K562 (cell line): ENCODE results near the gene CACNG7. TPM values are rescaled to one million over a fixed set of nuclear protein-coding genes. Genes with fewer than 3 reads are reported as not detected.

ENCODE experiments used
- ATAC-seq: fragments of 200-7000 bp; cut with Tn5 transposase; 3 replicates; pipeline ENCODE4 v1.9.1; 2020; ENCODE audit warnings: moderate library complexity
- BruUV-seq: library from RNA; stranded (reverse); fragments of 400-500 nt; replicated peaks from 2 replicates; lab custom pipeline; 2021; lab: Mats Ljungman, UMichigan
- CTCF ChIA-PET: fragments of 300-600 bp; formaldehyde crosslinking; extraction: SDS; loops from one replicate; lab custom pipeline; 2021; ENCODE audit warnings: low intra/inter-chr PET ratio; lab: Yijun Ruan, JAX
- POLR2A ChIA-PET: fragments of 300-600, 350-650 bp; sonication (Branson Sonifier 250); formaldehyde crosslinking; extraction: SDS; loops from one replicate; lab custom pipeline; 2021; ENCODE audit warnings: antibody characterized with exemption, inconsistent platforms; lab: Yijun Ruan, JAX
- DNase-seq, 4 experiments: peaks; one replicate each; pipeline versions ENCODE4 v3.0.0 to v3.0.0-alpha.2; 2011 to 2018; ENCODE audit warnings: low spot score in 3 of 4, mixed read lengths in 3 of 4; ENCODE audit errors: extremely low read depth in 1 of 4
- FAIRE-seq: peaks from 2 replicates; lab custom pipeline; 2011; peaks lifted over from hg19 to GRCh38; lab: Jason Lieb, UNC
- H2AFZ ChIP-seq: 2 replicates; pipeline ENCODE4 v1.6.0; 2011; ENCODE audit warnings: low read depth, low read length, control low read depth, inconsistent platforms
- H3K27ac ChIP-seq: fragments of 200-600 bp; 3 replicates; pipeline ENCODE4 v1.8.0; 2011; ENCODE audit warnings: low read depth, mild to moderate bottlenecking, control low read depth, inconsistent platforms, low read length, moderate library complexity, mixed read lengths; ENCODE audit errors: extremely low read depth
- H3K27me3 ChIP-seq, 2 experiments: fragments of 300-600 bp in 1 of 2; 2 replicates in 1 of 2; 3 replicates in 1 of 2; pipeline versions ENCODE4 v1.6.0 to v1.8.0; 2011; ENCODE audit warnings: inconsistent platforms in 2 of 2, low read length in 2 of 2, mild to moderate bottlenecking in 1 of 2, mixed read lengths in 1 of 2, moderate library complexity in 1 of 2; ENCODE audit not compliant: control insufficient read depth in 2 of 2, insufficient read depth in 2 of 2
- H3K36me3 ChIP-seq: fragments of 300-600 bp; 3 replicates; pipeline ENCODE4 v1.8.0; 2011; ENCODE audit warnings: mild to moderate bottlenecking, low read length, inconsistent platforms; ENCODE audit not compliant: control insufficient read depth, insufficient read depth
- H3K4me1 ChIP-seq, 2 experiments: fragments of 200-600 bp in 1 of 2; replicated peaks in 1 of 2; 2 replicates in 1 of 2; 3 replicates in 1 of 2; pipeline versions ENCODE4 v1.5.1 to v1.8.0; 2011; ENCODE audit warnings: inconsistent platforms in 2 of 2, low read length in 2 of 2, mild to moderate bottlenecking in 1 of 2, mixed read lengths in 1 of 2, moderate library complexity in 1 of 2; ENCODE audit not compliant: control insufficient read depth in 2 of 2, insufficient read depth in 2 of 2
- H3K4me2 ChIP-seq: 2 replicates; pipeline ENCODE4 v1.6.1; 2011; ENCODE audit warnings: low read length, control low read depth, inconsistent platforms, mixed read lengths; ENCODE audit not compliant: insufficient read depth
- H3K4me3 ChIP-seq: fragments of 200-600 bp; sonication (generic), shearing (Covaris generic); 2 replicates; pipeline ENCODE4 v1.5.1; 2016; ENCODE audit warnings: control low read depth, inconsistent platforms
- H3K79me2 ChIP-seq: fragments of 200-600 bp; 3 replicates; pipeline ENCODE4 v1.8.0; 2011; ENCODE audit warnings: low read length, inconsistent platforms; ENCODE audit not compliant: control insufficient read depth, insufficient read depth
- H3K9ac ChIP-seq, 2 experiments: 2 replicates each; pipeline versions ENCODE4 v1.6.0 to v1.6.1; 2011; ENCODE audit warnings: low read depth in 2 of 2, low read length in 2 of 2, control low read depth in 1 of 2, inconsistent platforms in 1 of 2, mild to moderate bottlenecking in 1 of 2, mixed read lengths in 1 of 2; ENCODE audit not compliant: insufficient read depth in 1 of 2
- H3K9me1 ChIP-seq: one replicate; pipeline ENCODE4 v1.6.0; 2011; ENCODE audit warnings: inconsistent platforms, mild to moderate bottlenecking, low read length, moderate library complexity; ENCODE audit not compliant: control insufficient read depth, insufficient read depth
- H3K9me3 ChIP-seq: replicated peaks from 2 replicates; pipeline ENCODE4 v1.5.1; 2011; ENCODE audit warnings: low read depth, low read length, inconsistent platforms; ENCODE audit not compliant: control insufficient read depth, insufficient read depth
- H4K20me1 ChIP-seq: replicated peaks from 2 replicates; pipeline ENCODE4 v1.6.1; 2011; ENCODE audit warnings: low read length, inconsistent platforms, mixed read lengths; ENCODE audit not compliant: control insufficient read depth, insufficient read depth
- ATF4 ChIP-seq: fragments of 450-650 bp; formaldehyde crosslinking; IDR thresholded peaks from 2 replicates; pipeline ENCODE4 v1.4.0; 2022; ENCODE audit warnings: mild to moderate bottlenecking, moderate library complexity
- GATAD2A ChIP-seq: fragments of 450-650 bp; IDR thresholded peaks from 2 replicates; pipeline ENCODE4 v1.6.1; 2017
- HIVEP1 ChIP-seq: fragments of 250-450 bp; sonication (Bioruptor Pico); IDR thresholded peaks from 2 replicates; pipeline ENCODE4 v1.4.0; 2020; ENCODE audit warnings: mild to moderate bottlenecking
- NCOR1 ChIP-seq: fragments of 450-650 bp; IDR thresholded peaks from 2 replicates; pipeline ENCODE4 v1.6.1; 2016; ENCODE audit warnings: mild to moderate bottlenecking, moderate library complexity
- RFX1 ChIP-seq: fragments of 450-650 bp; IDR thresholded peaks from 2 replicates; pipeline ENCODE4 v1.6.1; 2016; ENCODE audit warnings: mild to moderate bottlenecking, moderate library complexity
- RUNX1 ChIP-seq: sonication (generic); IDR thresholded peaks from 2 replicates; pipeline ENCODE4 v1.6.1; 2016; ENCODE audit warnings: antibody characterized with exemption, low read depth
- STAT5A ChIP-seq: IDR thresholded peaks from 2 replicates; pipeline ENCODE4 v1.6.1; 2012; ENCODE audit warnings: low read length, inconsistent platforms, borderline replicate concordance
- ZNF263 ChIP-seq: sonication (generic); formaldehyde crosslinking; IDR thresholded peaks from 2 replicates; pipeline ENCODE4 v1.8.0; 2022; ENCODE audit warnings: mild to moderate bottlenecking, missing genetic modification reagents, borderline replicate concordance
- WGBS: fragments of 100-300 bp; shearing (Covaris generic); methylation state at CpG from one replicate; pipeline ENCODE4 v1.1.6; 2016; ENCODE audit warnings: low coverage, mixed read lengths; ENCODE audit not compliant: insufficient coverage; ENCODE audit errors: missing lambda C conversion rate; 5-methylcytosine and 5-hydroxymethylcytosine counted together
- in situ Hi-C: fragments of 300-500 bp; cut with MboI; formaldehyde crosslinking; loops from 4 replicates; pipeline ENCODE4 v1.15.0; 2018; ENCODE audit warnings: inconsistent platforms, mixed read lengths
- intact Hi-C: fragments of 100-400 bp; cut with micrococcal nuclease; formaldehyde crosslinking; loops from 2 replicates; pipeline ENCODE4 v1.14.2; 2022
- polyA plus RNA-seq, 8 experiments: library from polyadenylated mRNA; depleted of rRNA in 4 of 8; stranded (reverse) in 5 of 8; unstranded in 3 of 8; fragments of >200 nt; fragmentation: Nextera tagmentation in 2 of 8; fragmentation: Illumina TruSeq in 1 of 8; extraction: Ambion mirVana in 2 of 8; extraction: Trizol in 1 of 8; gene quantifications; 2 replicates each; pipeline versions ENCODE4 v1.2.1 to v1.2.3, GENCODE V29; 2011 to 2014; ENCODE audit warnings: inconsistent platforms in 1 of 8, missing spikeins in 1 of 8
- total RNA-seq, 7 experiments: library from RNA; depleted of rRNA in 6 of 7; stranded (reverse); fragments of >200 nt in 6 of 7; fragmentation: Illumina TruSeq in 2 of 7; extraction: Trizol in 2 of 7; gene quantifications; 2 replicates each; pipeline versions ENCODE4 v1.2.1 to v1.2.3, GENCODE V29; 2011 to 2021; ENCODE audit warnings: low replicate concordance in 1 of 7
- TF ChIP-seq, protein P1 (sequence below): fragments of 250-450 bp; sonication (Bioruptor Pico); IDR thresholded peaks from 2 replicates; pipeline ENCODE4 v1.6.1; 2021; ENCODE audit warnings: mild to moderate bottlenecking
- TF ChIP-seq, protein P2 (sequence below): fragments of 250-450 bp; sonication (Bioruptor Pico); IDR thresholded peaks from 2 replicates; pipeline ENCODE4 v1.4.0; 2020; ENCODE audit warnings: mild to moderate bottlenecking, moderate library complexity, borderline replicate concordance

CACNG7 gene
- total and polyA plus RNA-seq, 9 of the 15 experiments (the other 6 are each of a cell fraction or from before 2014, with no cell fraction given): not detected

DNA sequence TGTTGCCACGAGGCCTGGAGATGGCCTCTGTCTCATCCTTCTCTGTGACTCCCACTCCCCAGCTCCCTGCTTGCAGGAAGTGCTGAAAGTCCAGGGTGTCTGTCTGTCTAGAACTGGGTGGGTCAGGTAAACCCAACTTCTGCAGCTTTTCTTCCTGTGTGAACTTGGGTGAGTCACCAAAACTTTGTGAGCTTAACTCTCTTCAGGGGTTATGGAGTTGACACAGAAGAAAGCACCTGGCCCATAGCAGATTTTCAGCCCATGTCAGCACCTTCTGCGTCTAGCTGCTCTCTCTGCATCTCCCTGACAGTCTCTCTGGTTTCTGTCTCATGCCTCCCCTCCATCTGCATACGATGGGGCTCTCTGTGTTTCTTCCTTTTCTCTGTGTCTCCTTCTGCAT, 4.2 kb upstream of the CACNG7 start:
- Histone ChIP-seq H4K20me1 (peaks cover 10% of the 10 kb centered on the region), H3K4me2 (no peak overlapping the region), H3K4me3 (no peak overlapping the region), H3K4me1 (peaks cover 0 to 23% of the 10 kb centered on the region in 2 experiments; a peak in 2 of 5 replicates), H3K9me3 (no peaks in the 10 kb centered on the region), H3K79me2 (no peaks in the 10 kb centered on the region), H2AFZ (no peak overlapping the region), H3K36me3 (no peaks in the 10 kb centered on the region), H3K27ac (no peak overlapping the region), H3K27me3 (peaks cover 11 to 42% of the 10 kb centered on the region in 2 experiments; a peak in 3 of 5 replicates), H3K9ac (no peak overlapping the region), H3K9me1 (peaks cover 3% of the 10 kb centered on the region)
- in situ Hi-C loops: no loop called here
- 0% methylated on average over 3 of the region's 3 CpGs for WGBS
- ATAC-seq: no peak
- no peak for DNase-seq
- TF ChIP-seq ATF4 (CRISPR knock-in tag): no peak
- BruUV-seq: no TSS peak
- ChIA-PET CTCF (no interaction called here), POLR2A (no interaction called here)
- no peak for FAIRE-seq
- intact Hi-C loops: loop anchor here (5.0 kb wide), 1 partner anchor 117 kb away; no protein-coding TSS in a partner anchor

DNA sequence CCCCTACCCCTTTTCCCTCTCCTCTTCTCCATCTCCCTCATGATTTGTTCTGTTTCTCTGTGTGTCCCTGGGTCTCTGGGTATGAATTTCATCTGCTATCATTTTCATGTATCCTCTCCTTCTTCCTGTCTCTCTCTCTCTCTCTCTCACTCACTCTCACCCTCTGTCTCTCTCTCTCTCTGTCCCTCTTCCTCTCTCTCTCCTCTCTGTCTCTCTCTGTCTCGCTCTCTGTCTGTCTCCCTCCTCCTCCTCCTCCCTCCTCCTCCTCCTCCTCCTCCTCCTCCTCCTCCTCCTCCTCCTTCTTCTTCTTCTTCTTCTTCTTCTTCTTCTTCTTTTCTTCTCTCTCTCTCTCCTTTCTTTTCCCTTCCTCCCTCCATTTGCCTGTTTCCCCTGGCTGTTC, 3.3 kb upstream of the CACNG7 start:
- no peak overlapping the region for H3K27ac ChIP-seq
- no peak for TF ChIP-seq GATAD2A
- TF ChIP-seq HIVEP1 (CRISPR knock-in tag): no peak
- no peak for TF ChIP-seq STAT5A
- TF ChIP-seq, protein P1, sequence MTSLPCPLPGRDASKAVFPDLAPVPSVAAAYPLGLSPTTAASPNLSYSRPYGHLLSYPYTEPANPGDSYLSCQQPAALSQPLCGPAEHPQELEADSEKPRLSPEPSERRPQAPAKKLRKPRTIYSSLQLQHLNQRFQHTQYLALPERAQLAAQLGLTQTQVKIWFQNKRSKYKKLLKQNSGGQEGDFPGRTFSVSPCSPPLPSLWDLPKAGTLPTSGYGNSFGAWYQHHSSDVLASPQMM: no peak
- no peak for TF ChIP-seq RFX1
- TF ChIP-seq ZNF263: peak; percentile 65
- no peak for TF ChIP-seq NCOR1
- no peak for TF ChIP-seq RUNX1
- TF ChIP-seq, protein P2, sequence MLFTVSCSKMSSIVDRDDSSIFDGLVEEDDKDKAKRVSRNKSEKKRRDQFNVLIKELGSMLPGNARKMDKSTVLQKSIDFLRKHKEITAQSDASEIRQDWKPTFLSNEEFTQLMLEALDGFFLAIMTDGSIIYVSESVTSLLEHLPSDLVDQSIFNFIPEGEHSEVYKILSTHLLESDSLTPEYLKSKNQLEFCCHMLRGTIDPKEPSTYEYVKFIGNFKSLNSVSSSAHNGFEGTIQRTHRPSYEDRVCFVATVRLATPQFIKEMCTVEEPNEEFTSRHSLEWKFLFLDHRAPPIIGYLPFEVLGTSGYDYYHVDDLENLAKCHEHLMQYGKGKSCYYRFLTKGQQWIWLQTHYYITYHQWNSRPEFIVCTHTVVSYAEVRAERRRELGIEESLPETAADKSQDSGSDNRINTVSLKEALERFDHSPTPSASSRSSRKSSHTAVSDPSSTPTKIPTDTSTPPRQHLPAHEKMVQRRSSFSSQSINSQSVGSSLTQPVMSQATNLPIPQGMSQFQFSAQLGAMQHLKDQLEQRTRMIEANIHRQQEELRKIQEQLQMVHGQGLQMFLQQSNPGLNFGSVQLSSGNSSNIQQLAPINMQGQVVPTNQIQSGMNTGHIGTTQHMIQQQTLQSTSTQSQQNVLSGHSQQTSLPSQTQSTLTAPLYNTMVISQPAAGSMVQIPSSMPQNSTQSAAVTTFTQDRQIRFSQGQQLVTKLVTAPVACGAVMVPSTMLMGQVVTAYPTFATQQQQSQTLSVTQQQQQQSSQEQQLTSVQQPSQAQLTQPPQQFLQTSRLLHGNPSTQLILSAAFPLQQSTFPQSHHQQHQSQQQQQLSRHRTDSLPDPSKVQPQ (CRISPR knock-in tag): no peak
- no peaks in the 10 kb centered on the region for H3K9me3 ChIP-seq
- H3K9me1 ChIP-seq: peaks cover 3% of the 10 kb centered on the region
- ChIA-PET POLR2A (no interaction called here), CTCF (no interaction called here)
- ATAC-seq (no peak), FAIRE-seq (no peak), DNase-seq (no peak)
- WGBS: no CpG with 5 or more reads among the region's 1 CpG
- H3K36me3 ChIP-seq: no peaks in the 10 kb centered on the region
- no peak overlapping the region for H3K4me2 ChIP-seq
- intact Hi-C loops (loop anchor here (5.0 kb wide), 1 partner anchor 117 kb away; no protein-coding TSS in a partner anchor), in situ Hi-C loops (no loop called here)
- peaks cover 0 to 23% of the 10 kb centered on the region in 2 experiments; a peak in 2 of 5 replicates for H3K4me1 ChIP-seq
- no peak overlapping the region for H3K9ac ChIP-seq
- no peaks in the 10 kb centered on the region for H3K79me2 ChIP-seq
- no peak overlapping the region for H3K4me3 ChIP-seq
- H2AFZ ChIP-seq: no peak overlapping the region
- H3K27me3 ChIP-seq: peaks cover 11 to 39% of the 10 kb centered on the region in 2 experiments; a peak in 3 of 5 replicates
- H4K20me1 ChIP-seq: peaks cover 10% of the 10 kb centered on the region
- BruUV-seq: no TSS peak
